Activated naive CD8-positive, alpha-beta T cell treated with anti-CD3 and anti-CD28 coated beads, Interleukin-2, amount 50 U/mL, for 24 hours (primary cell): ENCODE measurements around the gene MYBPC2.
"Not testable (repeated sequence)": the region's sequence is repeated elsewhere in the genome, so short reads cannot be mapped to it uniquely, and the experiment has no call there.

Source experiments
- ATAC-seq: fragments of 150-1000 bp; cut with Tn5 transposase; one replicate; pipeline ENCODE4 v1.10.0; 2021
- DNase-seq: peaks from one replicate; pipeline ENCODE4 v3.0.0; 2021
- H3K27ac Mint-ChIP-seq: one replicate; pipeline ENCODE4 v1.8.0; 2021; ENCODE audit warnings: mild to moderate bottlenecking, mixed read lengths
- H3K27me3 Mint-ChIP-seq: one replicate; pipeline ENCODE4 v1.8.0; 2021; ENCODE audit warnings: mixed read lengths
- H3K36me3 Mint-ChIP-seq: one replicate; pipeline ENCODE4 v1.8.0; 2021; ENCODE audit warnings: low read depth, mixed read lengths
- H3K4me1 Mint-ChIP-seq: one replicate; pipeline ENCODE4 v1.8.0; 2021; ENCODE audit warnings: mixed read lengths
- H3K4me3 Mint-ChIP-seq: one replicate; pipeline ENCODE4 v1.8.0; 2021; ENCODE audit warnings: mild to moderate bottlenecking, moderate library complexity, mixed read lengths
- H3K9me3 Mint-ChIP-seq: one replicate; pipeline ENCODE4 v1.8.0; 2021; ENCODE audit warnings: mixed read lengths

MYBPC2 gene

DNA sequence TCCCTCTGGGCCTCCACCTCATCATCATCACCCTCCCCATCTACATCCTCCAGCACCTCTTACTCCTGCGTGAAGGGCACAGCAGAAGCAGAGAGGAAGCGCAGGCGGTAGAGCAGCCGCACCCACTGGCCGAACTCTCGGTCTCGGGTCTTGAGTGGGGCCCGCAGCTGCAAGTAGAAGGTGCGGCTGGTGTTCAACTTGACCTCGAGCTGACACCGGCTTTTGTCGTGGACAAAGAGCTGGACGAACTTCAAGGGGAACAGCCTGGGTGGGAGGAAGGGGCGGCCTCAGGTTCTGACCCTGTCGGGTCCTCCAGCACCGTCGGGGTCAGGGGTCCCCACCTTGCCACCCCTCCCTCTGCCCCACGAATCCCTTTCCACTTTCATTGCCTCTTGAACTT, 34.9 kb downstream of the MYBPC2 start:
- H3K4me3 Mint-ChIP-seq, result no peak overlapping the region
- DNase-seq (no peak), ATAC-seq (no peak)
- H3K36me3 Mint-ChIP-seq, result no peaks in the 10 kb centered on the region
- H3K27me3 Mint-ChIP-seq, result peaks cover 11% of the 10 kb centered on the region
- no peaks in the 10 kb centered on the region for H3K9me3 Mint-ChIP-seq
- no peaks in the 10 kb centered on the region for H3K4me1 Mint-ChIP-seq
- H3K27ac Mint-ChIP-seq, result no peak overlapping the region

GRCh38 chr19:50468818-50469217, 36.1 kb downstream of the MYBPC2 start:
- H3K27ac Mint-ChIP-seq, result no peak overlapping the region

GRCh38 chr19:50473336-50473735, 40.6 kb downstream of the MYBPC2 start:
- peaks cover 20% of the 10 kb centered on the region for H3K4me1 Mint-ChIP-seq
- not testable (repeated sequence) for H3K4me3 Mint-ChIP-seq, ATAC-seq, H3K36me3 Mint-ChIP-seq, DNase-seq, H3K27ac Mint-ChIP-seq, H3K9me3 Mint-ChIP-seq, H3K27me3 Mint-ChIP-seq

More at GRCh38 chr19:50468818-50469217, 36.1 kb downstream of the MYBPC2 start:
- H3K4me1 Mint-ChIP-seq, result no peaks in the 10 kb centered on the region
- no peaks in the 10 kb centered on the region for H3K36me3 Mint-ChIP-seq
- DNase-seq (no peak), ATAC-seq (no peak)
- H3K27me3 Mint-ChIP-seq, result peaks cover 9% of the 10 kb centered on the region
- no peaks in the 10 kb centered on the region for H3K9me3 Mint-ChIP-seq
- H3K4me3 Mint-ChIP-seq, result no peak overlapping the region

DNA sequence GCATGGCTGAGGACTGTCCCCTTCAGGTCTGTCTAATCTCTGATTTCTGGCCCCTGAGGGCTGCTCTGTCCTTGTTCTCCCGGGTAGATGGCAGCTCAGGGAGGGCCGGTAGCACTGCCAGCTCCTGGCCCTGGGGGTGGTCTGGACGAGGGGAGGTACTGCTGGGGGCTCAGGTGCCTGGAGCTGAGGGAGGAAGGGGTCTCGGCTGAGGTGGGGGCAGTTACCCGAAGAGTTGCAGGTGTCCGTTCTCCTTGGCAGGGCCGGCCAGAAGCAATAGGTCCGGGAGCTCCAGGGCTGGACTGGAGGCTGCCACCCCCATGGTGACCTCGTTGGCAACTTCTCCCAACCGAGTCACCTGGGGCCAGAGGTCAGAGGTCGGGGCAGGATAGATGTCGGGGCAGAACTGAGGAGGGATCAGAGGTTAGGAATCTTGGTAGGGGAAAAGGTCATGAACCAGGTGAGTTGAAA, 42.4 kb downstream of the MYBPC2 start:
- Mint-ChIP-seq H3K36me3 (peaks cover 11% of the 10 kb centered on the region), H3K4me1 (peaks cover 24% of the 10 kb centered on the region), H3K9me3 (no peaks in the 10 kb centered on the region), H3K4me3 (peak overlapping the region; percentile 34), H3K27me3 (no peaks in the 10 kb centered on the region), H3K27ac (peak overlapping the region; percentile 91)
- DNase-seq (no peak), ATAC-seq (no peak)

- Mint-ChIP-seq H3K36me3 (peaks cover 11% of the 10 kb centered on the region), H3K4me3 (peak overlapping the region; percentile 98), H3K4me1 (peaks cover 24% of the 10 kb centered on the region), H3K9me3 (no peaks in the 10 kb centered on the region), H3K27me3 (no peaks in the 10 kb centered on the region), H3K27ac (peak overlapping the region; percentile 91)
- no peak for DNase-seq
- ATAC-seq, result no peak
Observed at GRCh38 chr19:50475736-50476223, 43.1 kb downstream of the MYBPC2 start.

GRCh38 chr19:50476224-50476906, 43.7 kb downstream of the MYBPC2 start, which contains the start of the genes EMC10 and GARIN5A:
Gene EMC10, plus strand, starts transcription at chr19:50476507. Its CDS starts 38 bp downstream, at chr19:50476545.
Gene GARIN5A, minus strand, starts transcription at chr19:50476848. Its CDS starts 460 bp downstream, at chr19:50476388.
- ATAC-seq (peak; percentile 90), DNase-seq (peak; percentile 95)
- Mint-ChIP-seq H3K4me1 (peaks cover 24% of the 10 kb centered on the region), H3K27me3 (no peaks in the 10 kb centered on the region), H3K27ac (peak within 1 kb of the TSS; percentile 91), H3K4me3 (peak within 1 kb of the TSS; percentile 98), H3K9me3 (no peaks in the 10 kb centered on the region), H3K36me3 (peaks cover 11% of the 10 kb centered on the region)

GRCh38 chr19:50476907-50477238, 44.2 kb downstream of the MYBPC2 start:
- Mint-ChIP-seq H3K36me3 (peaks cover 11% of the 10 kb centered on the region), H3K4me3 (peak overlapping the region; percentile 98), H3K27ac (peak overlapping the region; percentile 91), H3K9me3 (no peaks in the 10 kb centered on the region), H3K27me3 (no peaks in the 10 kb centered on the region), H3K4me1 (peaks cover 24% of the 10 kb centered on the region)
- DNase-seq (no peak), ATAC-seq (no peak)

- Mint-ChIP-seq H3K36me3 (peaks cover 13% of the 10 kb centered on the region), H3K9me3 (no peaks in the 10 kb centered on the region), H3K27me3 (no peaks in the 10 kb centered on the region), H3K27ac (peak overlapping the region; percentile 47), H3K4me3 (peak overlapping the region; percentile 98), H3K4me1 (peaks cover 24% of the 10 kb centered on the region)
- ATAC-seq, result no peak
- no peak for DNase-seq
Observed at GRCh38 chr19:50477751-50478515, 45.2 kb downstream of the MYBPC2 start.

- H3K27ac Mint-ChIP-seq, result no peak overlapping the region
- no peaks in the 10 kb centered on the region for H3K27me3 Mint-ChIP-seq
- H3K36me3 Mint-ChIP-seq, result peaks cover 19% of the 10 kb centered on the region
- no peak overlapping the region for H3K4me3 Mint-ChIP-seq
- H3K4me1 Mint-ChIP-seq, result peaks cover 24% of the 10 kb centered on the region
- H3K9me3 Mint-ChIP-seq, result no peaks in the 10 kb centered on the region
- ATAC-seq, result no peak
- DNase-seq, result peak; percentile 30
Observed at GRCh38 chr19:50478901-50479715, 46.4 kb downstream of the MYBPC2 start.

DNA sequence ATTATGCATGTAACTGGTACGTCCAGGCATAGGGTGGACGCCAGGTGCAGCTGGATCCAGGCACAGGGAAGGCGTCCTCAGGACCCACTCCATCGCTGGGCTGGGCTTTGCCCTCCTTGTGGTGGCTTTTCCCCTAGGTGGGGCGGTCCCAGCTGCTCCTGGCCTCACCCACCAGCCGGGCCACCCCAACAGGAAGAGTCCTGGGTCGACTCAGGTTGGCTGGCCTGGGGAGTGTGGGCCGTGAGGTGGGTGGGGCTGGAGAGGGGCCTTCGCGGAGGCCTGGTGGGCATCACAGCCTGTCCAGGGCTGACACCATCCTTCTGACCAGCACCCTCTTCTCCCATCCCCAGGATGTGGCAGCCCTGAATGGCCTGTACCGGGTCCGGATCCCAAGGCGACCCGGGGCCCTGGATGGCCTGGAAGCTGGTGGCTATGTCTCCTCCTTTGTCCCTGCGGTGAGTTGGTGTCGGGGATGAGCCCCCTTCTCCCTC, 47.1 kb downstream of the MYBPC2 start:
- Mint-ChIP-seq H3K4me3 (no peak overlapping the region), H3K4me1 (peaks cover 24% of the 10 kb centered on the region), H3K9me3 (no peaks in the 10 kb centered on the region), H3K27ac (no peak overlapping the region), H3K27me3 (no peaks in the 10 kb centered on the region), H3K36me3 (peaks cover 20% of the 10 kb centered on the region)
- ATAC-seq, result no peak
- no peak for DNase-seq

GRCh38 chr19:50480281-50481111, 47.8 kb downstream of the MYBPC2 start:
- Mint-ChIP-seq H3K27me3 (no peaks in the 10 kb centered on the region), H3K36me3 (peaks cover 22% of the 10 kb centered on the region), H3K4me3 (no peak overlapping the region), H3K9me3 (no peaks in the 10 kb centered on the region), H3K4me1 (peaks cover 21% of the 10 kb centered on the region), H3K27ac (no peak overlapping the region)
- DNase-seq, result no peak
- ATAC-seq, result no peak

- Mint-ChIP-seq H3K4me3 (no peak overlapping the region), H3K27me3 (no peaks in the 10 kb centered on the region)
Observed at GRCh38 chr19:50481351-50482149, 48.9 kb downstream of the MYBPC2 start.

More at GRCh38 chr19:50481351-50482149, 48.9 kb downstream of the MYBPC2 start:
- Mint-ChIP-seq H3K9me3 (peaks cover 2% of the 10 kb centered on the region), H3K27ac (no peak overlapping the region), H3K36me3 (peaks cover 28% of the 10 kb centered on the region), H3K4me1 (peaks cover 19% of the 10 kb centered on the region)
- DNase-seq (no peak), ATAC-seq (no peak)
